ENCODE data around the gene KHDRBS1. TPM values are rescaled to one million over a fixed set of nuclear protein-coding genes. Genes with fewer than 3 reads are reported as not detected.
"Not testable (repeated sequence)": the region's sequence is repeated elsewhere in the genome, so short reads cannot be mapped to it uniquely, and the experiment has no call there.

The KHDRBS1 gene
- total RNA-seq, 1 experiment from 2014 or later, result 45.1 TPM

GRCh38 chr1:32012709-32013385 is 821 bp upstream of the KHDRBS1 start:
- DNase-seq (ENCODE audit: extremely low read depth, low read depth), result no peak

- DNase-seq (ENCODE audit: extremely low read depth, low read depth), result no peak
Measured at GRCh38 chr1:32014199-32014947, 705 bp downstream of the KHDRBS1 start.

GRCh38 chr1:32014948-32015273 is 1.2 kb downstream of the KHDRBS1 start:
- DNase-seq (ENCODE audit: extremely low read depth, low read depth), result no peak

GRCh38 chr1:32020339-32020738 is 6.7 kb downstream of the KHDRBS1 start:
- DNase-seq (ENCODE audit: extremely low read depth, low read depth), result no peak

GRCh38 chr1:32021574-32022018 is 7.9 kb downstream of the KHDRBS1 start:
- DNase-seq (ENCODE audit: extremely low read depth, low read depth), result not testable (repeated sequence)

- DNase-seq (ENCODE audit: extremely low read depth, low read depth), result no peak
Measured at GRCh38 chr1:32023351-32023750, 9.7 kb downstream of the KHDRBS1 start.

GRCh38 chr1:32025515-32025914 is 11.8 kb downstream of the KHDRBS1 start:
- no peak for DNase-seq (ENCODE audit: extremely low read depth, low read depth)

- no peak for DNase-seq (ENCODE audit: extremely low read depth, low read depth)
Measured at GRCh38 chr1:32028746-32029145, 15.1 kb downstream of the KHDRBS1 start.

GRCh38 chr1:32031578-32032274 is 18.1 kb downstream of the KHDRBS1 start:
- no peak for DNase-seq (ENCODE audit: extremely low read depth, low read depth)

- no peak for DNase-seq (ENCODE audit: extremely low read depth, low read depth)
Measured at GRCh38 chr1:32032275-32032615, 18.6 kb downstream of the KHDRBS1 start.

- no peak for DNase-seq (ENCODE audit: extremely low read depth, low read depth)
Measured at GRCh38 chr1:32035119-32035518, 21.5 kb downstream of the KHDRBS1 start.

- no peak for DNase-seq (ENCODE audit: extremely low read depth, low read depth)
Measured at GRCh38 chr1:32040711-32041110, 27.0 kb downstream of the KHDRBS1 start.

- DNase-seq (ENCODE audit: extremely low read depth, low read depth), result no peak
Measured at GRCh38 chr1:32042330-32042729, 28.7 kb downstream of the KHDRBS1 start.

GRCh38 chr1:32044234-32044633 is 30.6 kb downstream of the KHDRBS1 start:
- no peak for DNase-seq (ENCODE audit: extremely low read depth, low read depth)

- no peak for DNase-seq (ENCODE audit: extremely low read depth, low read depth)
Measured at GRCh38 chr1:32045772-32046171, 32.1 kb downstream of the KHDRBS1 start.

GRCh38 chr1:32047701-32048100 is 34.0 kb downstream of the KHDRBS1 start:
- DNase-seq (ENCODE audit: extremely low read depth, low read depth), result no peak

GRCh38 chr1:32048440-32048839 is 34.8 kb downstream of the KHDRBS1 start:
- no peak for DNase-seq (ENCODE audit: extremely low read depth, low read depth)

- no peak for DNase-seq (ENCODE audit: extremely low read depth, low read depth)
Measured at GRCh38 chr1:32051706-32052105, 38.0 kb downstream of the KHDRBS1 start.

GRCh38 chr1:32052887-32053286 is 39.2 kb downstream of the KHDRBS1 start:
- no peak for DNase-seq (ENCODE audit: extremely low read depth, low read depth)

- DNase-seq (ENCODE audit: extremely low read depth, low read depth), result no peak
Measured at GRCh38 chr1:32055416-32055815, 41.7 kb downstream of the KHDRBS1 start.

- DNase-seq (ENCODE audit: extremely low read depth, low read depth), result no peak
Measured at GRCh38 chr1:32056598-32056997, 42.9 kb downstream of the KHDRBS1 start.

- DNase-seq (ENCODE audit: extremely low read depth, low read depth), result no peak
Measured at GRCh38 chr1:32060914-32061313, 47.2 kb downstream of the KHDRBS1 start.
